ENCODE data around the gene GPC5. TPM values are rescaled to one million over a fixed set of nuclear protein-coding genes. Genes with fewer than 3 reads are reported as not detected.

GPC5 gene
- total and polyA plus RNA-seq, 2 of the 8 experiments (the other 6 are each of a cell fraction or from before 2014, with no cell fraction given) = 0.20 to 0.39 TPM

DNA sequence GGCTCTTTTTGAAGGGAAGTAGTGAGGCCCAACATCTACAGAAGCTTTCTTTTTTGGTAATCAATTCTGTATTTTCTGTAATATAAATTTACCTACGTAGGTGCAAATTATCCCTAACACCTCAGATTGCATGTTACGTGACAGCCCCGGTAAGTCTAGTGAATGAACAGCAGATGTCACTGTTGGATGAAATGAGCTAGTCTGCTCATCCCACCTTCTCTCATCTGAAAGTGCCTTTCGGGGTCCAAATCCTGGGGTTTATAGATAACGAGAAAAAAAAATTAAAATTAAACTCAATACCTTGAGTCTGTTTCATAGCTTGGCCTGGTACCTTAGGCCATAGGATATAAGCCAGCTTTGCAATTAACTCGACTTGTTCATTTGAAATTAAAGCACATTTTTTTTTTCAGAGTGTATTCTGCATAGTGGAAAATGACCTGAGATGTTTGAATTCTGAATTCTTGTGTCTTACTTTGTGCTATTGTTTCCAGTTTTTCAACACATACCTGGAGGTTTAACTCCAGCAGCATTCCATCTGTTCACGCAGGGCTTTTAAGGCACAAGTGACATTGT, 548.2 kb downstream of the GPC5 start:
- H4K91ac ChIP-seq (replicated peaks; ENCODE audit: insufficient read length, low read length) = no peak overlapping the region
- H2BK5ac ChIP-seq (ENCODE audit: low read depth, low read length) = no peak overlapping the region
- ChIA-PET POLR2A (ENCODE audit: partially characterized antibody) (no interaction called here), CTCF (ENCODE audit: partially characterized antibody) (interaction anchor here (0.6 to 5.2 kb wide), 25 partner anchors 9 to 619 kb away, joined by 3 to 24 read pairs (median 4); no protein-coding TSS in a partner anchor)
- H2BK20ac ChIP-seq (ENCODE audit: low read length) = no peak overlapping the region
- peak; percentile 85 to 87 for TF ChIP-seq RAD21 (IDR thresholded peaks at IDR 0.05 in 1 of 2, conservative IDR thresholded peaks at IDR 0.05 in 1 of 2; ENCODE audit: low read depth in 2 of 2, low read length in 2 of 2)
- TF ChIP-seq TAF1 (IDR thresholded peaks at IDR 0.05; ENCODE audit: low read depth, low read length) = no peak
- TF ChIP-seq, protein P1, sequence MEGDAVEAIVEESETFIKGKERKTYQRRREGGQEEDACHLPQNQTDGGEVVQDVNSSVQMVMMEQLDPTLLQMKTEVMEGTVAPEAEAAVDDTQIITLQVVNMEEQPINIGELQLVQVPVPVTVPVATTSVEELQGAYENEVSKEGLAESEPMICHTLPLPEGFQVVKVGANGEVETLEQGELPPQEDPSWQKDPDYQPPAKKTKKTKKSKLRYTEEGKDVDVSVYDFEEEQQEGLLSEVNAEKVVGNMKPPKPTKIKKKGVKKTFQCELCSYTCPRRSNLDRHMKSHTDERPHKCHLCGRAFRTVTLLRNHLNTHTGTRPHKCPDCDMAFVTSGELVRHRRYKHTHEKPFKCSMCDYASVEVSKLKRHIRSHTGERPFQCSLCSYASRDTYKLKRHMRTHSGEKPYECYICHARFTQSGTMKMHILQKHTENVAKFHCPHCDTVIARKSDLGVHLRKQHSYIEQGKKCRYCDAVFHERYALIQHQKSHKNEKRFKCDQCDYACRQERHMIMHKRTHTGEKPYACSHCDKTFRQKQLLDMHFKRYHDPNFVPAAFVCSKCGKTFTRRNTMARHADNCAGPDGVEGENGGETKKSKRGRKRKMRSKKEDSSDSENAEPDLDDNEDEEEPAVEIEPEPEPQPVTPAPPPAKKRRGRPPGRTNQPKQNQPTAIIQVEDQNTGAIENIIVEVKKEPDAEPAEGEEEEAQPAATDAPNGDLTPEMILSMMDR (IDR thresholded peaks at IDR 0.05; ENCODE audit: control extremely low read depth in 1 of 3, insufficient read depth in 1 of 3, low read depth in 1 of 3, low read length in 3 of 3) = peak; percentile 3 to 70 (median 70)
- TF ChIP-seq POLR2AphosphoS5 (IDR thresholded peaks at IDR 0.05; ENCODE audit: low read depth, low read length) = no peak
- no peak for TF ChIP-seq TBP (IDR thresholded peaks at IDR 0.05; ENCODE audit: low read depth, low read length)
- TF ChIP-seq, protein P2, sequence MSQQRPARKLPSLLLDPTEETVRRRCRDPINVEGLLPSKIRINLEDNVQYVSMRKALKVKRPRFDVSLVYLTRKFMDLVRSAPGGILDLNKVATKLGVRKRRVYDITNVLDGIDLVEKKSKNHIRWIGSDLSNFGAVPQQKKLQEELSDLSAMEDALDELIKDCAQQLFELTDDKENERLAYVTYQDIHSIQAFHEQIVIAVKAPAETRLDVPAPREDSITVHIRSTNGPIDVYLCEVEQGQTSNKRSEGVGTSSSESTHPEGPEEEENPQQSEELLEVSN (IDR thresholded peaks at IDR 0.05) = no peak
- no peak overlapping the region for H2AK5ac ChIP-seq (ENCODE audit: low read depth, low read length)
- H3K23ac ChIP-seq (ENCODE audit: insufficient read length) = no peak overlapping the region
- H3K79me1 ChIP-seq (ENCODE audit: low read depth, low read length) = no peaks in the 10 kb centered on the region
- no peaks in the 10 kb centered on the region for H3K27me3 ChIP-seq (replicated peaks in 1 of 4; ENCODE audit: control insufficient read depth in 3 of 4, extremely low read depth in 1 of 4, insufficient read depth in 3 of 4, low read length in 3 of 4)
- H4K20me1 ChIP-seq (replicated peaks in 1 of 2; ENCODE audit: control insufficient read depth in 1 of 2, insufficient read depth in 2 of 2, low read length in 2 of 2) = no peaks in the 10 kb centered on the region
- H3K4me2 ChIP-seq (ENCODE audit: insufficient read depth in 1 of 2, low read depth in 2 of 2, low read length in 2 of 2) = no peak overlapping the region
- no peak overlapping the region for H3K4ac ChIP-seq (replicated peaks; ENCODE audit: insufficient read length, low read depth, low read length)
- H3K18ac ChIP-seq (ENCODE audit: extremely low read depth, low read length) = no peak overlapping the region
- peak; percentile 81 for FAIRE-seq
- no peak overlapping the region for H2BK15ac ChIP-seq (ENCODE audit: low read length)
- H2AFZ ChIP-seq (ENCODE audit: low read length) = no peak overlapping the region
- H3K9ac ChIP-seq (replicated peaks in 1 of 4; ENCODE audit: extremely low read depth in 1 of 4, low read depth in 3 of 4, low read length in 3 of 4) = no peak overlapping the region
- no peaks in the 10 kb centered on the region for H3K23me2 ChIP-seq (ENCODE audit: low read depth, low read length)
- no peak overlapping the region for H2BK12ac ChIP-seq (ENCODE audit: low read depth, low read length)
- H3K56ac ChIP-seq (replicated peaks; ENCODE audit: insufficient read length, low read depth, low read length) = no peak overlapping the region
- DNase-seq (ENCODE audit: low read depth in 1 of 2, low spot score in 2 of 2) = no peak
- H3K27ac ChIP-seq (ENCODE audit: low read depth, low read length) = no peak overlapping the region
- no peaks in the 10 kb centered on the region for H3K36me3 ChIP-seq (ENCODE audit: control insufficient read depth in 2 of 4, insufficient read depth in 4 of 4, low read length in 3 of 4)
- no peak overlapping the region for H4K8ac ChIP-seq (ENCODE audit: extremely low read depth, insufficient read depth, low read length)
- no peaks in the 10 kb centered on the region for H3K79me2 ChIP-seq (ENCODE audit: control insufficient read depth in 1 of 2, insufficient read depth in 2 of 2, low read length in 2 of 2)
- 54% methylated on average over 7 of the region's 7 CpGs; no CpG with 5 or more reads in 1 of the 2 experiments for WGBS, 2 experiments (ENCODE audit: extremely low coverage in 1 of 2, insufficient coverage in 1 of 2, insufficient read length in 1 of 2, insufficient replicate concordance in 2 of 2, low coverage in 1 of 2, low lambda C conversion rate in 2 of 2, missing lambda C conversion rate in 1 of 2)
- no peak overlapping the region for H3K4me3 ChIP-seq (ENCODE audit: extremely low read depth in 1 of 4, insufficient read depth in 2 of 4, low read depth in 3 of 4, low read length in 4 of 4)
- H2BK120ac ChIP-seq (replicated peaks; ENCODE audit: low read depth, low read length) = no peak overlapping the region
- H4K5ac ChIP-seq (ENCODE audit: insufficient read length, low read depth, low read length) = no peak overlapping the region
- H3K14ac ChIP-seq (ENCODE audit: insufficient read length) = no peak overlapping the region
- H3K4me1 ChIP-seq (replicated peaks in 1 of 4; ENCODE audit: control insufficient read depth in 3 of 4, insufficient read depth in 4 of 4, low read length in 3 of 4) = no peaks in the 10 kb centered on the region
- H3K9me3 ChIP-seq (ENCODE audit: insufficient read depth in 2 of 2, low read depth in 1 of 2, low read length in 1 of 2) = no peaks in the 10 kb centered on the region

All from H1 (cell line).